Vagina (tissue), 2 donors: ENCODE measurements around the gene TMEM244. TPM values are rescaled to one million over a fixed set of nuclear protein-coding genes. Genes with fewer than 3 reads are reported as not detected.
"Not testable (repeated sequence)": the region's sequence is repeated elsewhere in the genome, so short reads cannot be mapped to it uniquely, and the experiment has no call there.

Experiments
- DNase-seq, 2 donors: peaks; one replicate each; pipeline ENCODE4 v3.0.0-alpha.2; 2017; ENCODE audit errors: extremely low spot score in 2 of 2
- H3K27ac ChIP-seq: fragments of 200-600 bp; sonication (generic); one replicate; pipeline ENCODE4 v1.5.1; 2019
- H3K27me3 ChIP-seq: fragments of 200-600 bp; sonication (generic); one replicate; pipeline ENCODE4 v1.5.1; 2019
- H3K36me3 ChIP-seq, 2 donors: fragments of 200-600 bp; sonication (generic); one replicate each; pipeline ENCODE4 v1.5.1; 2017 to 2019
- H3K4me1 ChIP-seq: fragments of 200-600 bp; sonication (generic); one replicate; pipeline ENCODE4 v1.5.1; 2019
- H3K4me3 ChIP-seq, 2 donors: fragments of 200-600 bp; sonication (generic); 1 replicate in 1 of 2; 2 replicates in 1 of 2; pipeline ENCODE4 v1.5.1; 2016 to 2019
- H3K9me3 ChIP-seq: fragments of 200-600 bp; sonication (generic); one replicate; pipeline ENCODE4 v1.5.1; 2019
- CTCF ChIP-seq, 3 experiments: fragments of 450-650 bp in 2 of 3; fragments of 200-600 bp in 1 of 3; sonication (generic) in 1 of 3; IDR thresholded peaks; one replicate each; pipeline ENCODE4 v1.5.1; 2017 to 2019; ENCODE audit warnings: antibody characterized with exemption in 3 of 3, mild to moderate bottlenecking in 2 of 3, moderate library complexity in 2 of 3
- POLR2A ChIP-seq, 2 donors: fragments of 450-650 bp; IDR thresholded peaks; one replicate each; pipeline ENCODE4 v1.6.1; 2017; ENCODE audit warnings: antibody characterized with exemption in 2 of 2, mild to moderate bottlenecking in 2 of 2, moderate library complexity in 2 of 2
- POLR2AphosphoS5 ChIP-seq, 2 donors: sonication (generic); formaldehyde crosslinking; IDR thresholded peaks; one replicate each; pipeline ENCODE4 v1.9.0; 2017; ENCODE audit warnings: antibody characterized with exemption in 2 of 2, mild to moderate bottlenecking in 2 of 2, low read depth in 1 of 2; ENCODE audit not compliant: insufficient read depth in 1 of 2
- intact Hi-C: fragments of 100-400 bp; cut with DNase I; formaldehyde crosslinking; loops from one replicate; pipeline ENCODE4 v1.15.1; 2023
- total RNA-seq: library from RNA; depleted of rRNA; stranded (reverse); fragments of >200 nt; gene quantifications from one replicate; pipeline ENCODE4 v1.2.3, GENCODE V29; 2016

TMEM244 gene
- total RNA-seq, 1 donor from 2014 or later, result not detected

- no peak for TF ChIP-seq CTCF (IDR thresholded peaks at IDR 0.05)
- no peak overlapping the region for H3K27ac ChIP-seq
- no peaks in the 10 kb centered on the region for H3K4me1 ChIP-seq
- DNase-seq, result no peak
- H3K36me3 ChIP-seq, result no peaks in the 10 kb centered on the region
- no peaks in the 10 kb centered on the region for H3K9me3 ChIP-seq
- H3K4me3 ChIP-seq, result no peak overlapping the region
- intact Hi-C loops, result no loop called here
- no peaks in the 10 kb centered on the region for H3K27me3 ChIP-seq
Measured at GRCh38 chr6:129817821-129818220, 43.3 kb downstream of the TMEM244 start.

- TF ChIP-seq POLR2A (IDR thresholded peaks at IDR 0.05) (no peak), CTCF (IDR thresholded peaks at IDR 0.05) (no peak), POLR2AphosphoS5 (IDR thresholded peaks at IDR 0.05; ENCODE audit: insufficient read depth in 1 of 2, low read depth in 1 of 2) (no peak)
- no peak overlapping the region for H3K27ac ChIP-seq
- no peak overlapping the region for H3K4me3 ChIP-seq
- H3K4me1 ChIP-seq, result no peaks in the 10 kb centered on the region
- H3K9me3 ChIP-seq, result no peaks in the 10 kb centered on the region
- intact Hi-C loops, result no loop called here
- H3K27me3 ChIP-seq, result no peaks in the 10 kb centered on the region
- DNase-seq, result no peak
- H3K36me3 ChIP-seq, result no peaks in the 10 kb centered on the region
Measured at GRCh38 chr6:129817332-129817731, 43.8 kb downstream of the TMEM244 start.

GRCh38 chr6:129812145-129812777 is 48.9 kb downstream of the TMEM244 start:
- no peak for TF ChIP-seq CTCF (IDR thresholded peaks at IDR 0.05)
- no peak for TF ChIP-seq POLR2AphosphoS5 (IDR thresholded peaks at IDR 0.05; ENCODE audit: insufficient read depth in 1 of 2, low read depth in 1 of 2)
- no peak for TF ChIP-seq POLR2A (IDR thresholded peaks at IDR 0.05)
- H3K4me3 ChIP-seq, result no peak overlapping the region
- H3K27me3 ChIP-seq, result no peaks in the 10 kb centered on the region
- no peaks in the 10 kb centered on the region for H3K36me3 ChIP-seq
- no peaks in the 10 kb centered on the region for H3K4me1 ChIP-seq
- intact Hi-C loops, result no loop called here
- H3K27ac ChIP-seq, result no peak overlapping the region
- DNase-seq, result no peak
- H3K9me3 ChIP-seq, result no peaks in the 10 kb centered on the region

GRCh38 chr6:129807141-129807540 is 54.0 kb downstream of the TMEM244 start:
- intact Hi-C loops, H3K27ac ChIP-seq, H3K4me1 ChIP-seq, H3K4me3 ChIP-seq, H3K9me3 ChIP-seq, H3K36me3 ChIP-seq, DNase-seq, H3K27me3 ChIP-seq: not testable (repeated sequence)

- H3K4me3 ChIP-seq, H3K36me3 ChIP-seq, intact Hi-C loops, H3K27ac ChIP-seq, H3K9me3 ChIP-seq, H3K4me1 ChIP-seq, H3K27me3 ChIP-seq, DNase-seq: not testable (repeated sequence)
Measured at GRCh38 chr6:129802920-129803319, 58.2 kb downstream of the TMEM244 start.

- Histone ChIP-seq H3K9me3 (no peaks in the 10 kb centered on the region), H3K36me3 (no peaks in the 10 kb centered on the region), H3K27me3 (no peaks in the 10 kb centered on the region), H3K4me3 (no peak overlapping the region), H3K4me1 (no peaks in the 10 kb centered on the region), H3K27ac (no peak overlapping the region)
- intact Hi-C loops, result no loop called here
- TF ChIP-seq CTCF (IDR thresholded peaks at IDR 0.05) (no peak), POLR2A (IDR thresholded peaks at IDR 0.05) (no peak), POLR2AphosphoS5 (IDR thresholded peaks at IDR 0.05; ENCODE audit: insufficient read depth in 1 of 2, low read depth in 1 of 2) (no peak)
- no peak for DNase-seq
Measured at GRCh38 chr6:129801909-129802308, 59.2 kb downstream of the TMEM244 start.
